K562 (cell line): ENCODE data around the gene GOLGA8A. TPM values are rescaled to one million over a fixed set of nuclear protein-coding genes. Genes with fewer than 3 reads are reported as not detected.
A peak's percentile ranks its signal among the peaks of the same experiment; 100 is the strongest.

Experiments used
- ATF1 ChIP-seq, 2 experiments: fragments of 450-650 bp in 1 of 2; IDR thresholded peaks; 2 replicates each; pipeline ENCODE4 v1.6.1; 2016; ENCODE audit warnings: missing compliant biosample characterization in 1 of 2, missing genetic modification characterization in 1 of 2
- CBX8 ChIP-seq: fragments of 200-600 bp; sonication (generic); IDR thresholded peaks from 2 replicates; pipeline ENCODE4 v1.6.1; 2012; ENCODE audit warnings: borderline replicate concordance, mixed run types, low read depth, mild to moderate bottlenecking, moderate library complexity, mixed read lengths, low read length, control low read depth, inconsistent platforms; ENCODE audit not compliant: poor library complexity, severe bottlenecking; ENCODE audit errors: extremely low read depth
- CREM ChIP-seq: IDR thresholded peaks from 2 replicates; pipeline ENCODE4 v1.6.1; 2014; ENCODE audit warnings: antibody characterized with exemption, low read depth
- DNMT1 ChIP-seq: fragments of 450-650 bp; IDR thresholded peaks from 2 replicates; pipeline ENCODE4 v1.6.1; 2016; ENCODE audit warnings: antibody characterized with exemption, mild to moderate bottlenecking
- E2F8 ChIP-seq: fragments of 450-650 bp; IDR thresholded peaks from 2 replicates; pipeline ENCODE4 v1.7.1; 2018; ENCODE audit warnings: mild to moderate bottlenecking, low read depth; ENCODE audit not compliant: partially characterized antibody
- ESRRA ChIP-seq: fragments of 450-650 bp; IDR thresholded peaks from 2 replicates; pipeline ENCODE4 v1.6.1; 2014; ENCODE audit warnings: low read depth, mild to moderate bottlenecking, moderate library complexity, borderline replicate concordance
- ID3 ChIP-seq, 2 experiments: fragments of 250-450 bp in 1 of 2; fragments of 450-650 bp in 1 of 2; sonication (Bioruptor Pico) in 1 of 2; IDR thresholded peaks; 2 replicates each; pipeline versions ENCODE4 v1.6.1 to v1.8.0; 2016 to 2021; ENCODE audit warnings: mild to moderate bottlenecking in 2 of 2, moderate library complexity in 2 of 2, missing compliant biosample characterization in 1 of 2, missing genetic modification characterization in 1 of 2
- MTA1 ChIP-seq: fragments of 450-650 bp; IDR thresholded peaks from 2 replicates; pipeline ENCODE4 v1.6.1; 2017; ENCODE audit warnings: borderline replicate concordance
- NELFE ChIP-seq: IDR thresholded peaks from 2 replicates; pipeline ENCODE4 v1.6.1; 2011; ENCODE audit warnings: mild to moderate bottlenecking; ENCODE audit not compliant: insufficient read depth, insufficient read length
- SIN3B ChIP-seq: fragments of 450-650 bp; IDR thresholded peaks from 2 replicates; pipeline ENCODE4 v1.6.1; 2017; ENCODE audit warnings: low read depth, mild to moderate bottlenecking, moderate library complexity
- TRIM25 ChIP-seq: fragments of 450-650 bp; IDR thresholded peaks from 2 replicates; pipeline ENCODE4 v1.7.0; 2016; ENCODE audit warnings: borderline replicate concordance
- ZNF318 ChIP-seq, 2 experiments: fragments of 450-650 bp; IDR thresholded peaks; 2 replicates each; pipeline ENCODE4 v1.6.1; 2016; ENCODE audit warnings: mild to moderate bottlenecking in 2 of 2, borderline replicate concordance in 1 of 2, low read depth in 1 of 2, moderate library complexity in 1 of 2
- polyA plus RNA-seq, 8 experiments: library from polyadenylated mRNA; depleted of rRNA in 4 of 8; stranded (reverse) in 5 of 8; unstranded in 3 of 8; fragments of >200 nt; fragmentation: Nextera tagmentation in 2 of 8; fragmentation: Illumina TruSeq in 1 of 8; extraction: Ambion mirVana in 2 of 8; extraction: Trizol in 1 of 8; gene quantifications; 2 replicates each; pipeline versions ENCODE4 v1.2.1 to v1.2.3, GENCODE V29; 2011 to 2014; ENCODE audit warnings: inconsistent platforms in 1 of 8, missing spikeins in 1 of 8
- total RNA-seq, 7 experiments: library from RNA; depleted of rRNA in 6 of 7; stranded (reverse); fragments of >200 nt in 6 of 7; fragmentation: Illumina TruSeq in 2 of 7; extraction: Trizol in 2 of 7; gene quantifications; 2 replicates each; pipeline versions ENCODE4 v1.2.1 to v1.2.3, GENCODE V29; 2011 to 2021; ENCODE audit warnings: low replicate concordance in 1 of 7

Gene GOLGA8A
- total and polyA plus RNA-seq, 9 of the 15 experiments (the other 6 are each of a cell fraction or from before 2014, with no cell fraction given), result 11.2 to 191 (median 56.3) TPM

GRCh38 chr15:34437687-34438086 is at the start of gene GOLGA8A (continued):
- peak; percentile 34 for TF ChIP-seq E2F8
- no peak for TF ChIP-seq ESRRA
- no peak for TF ChIP-seq ID3 (CRISPR knock-in tag; IDR thresholded peaks at IDR 0.05)
- no peak for TF ChIP-seq ID3 (tag; IDR thresholded peaks at IDR 0.05)
- TF ChIP-seq TRIM25, result no peak
- no peak for TF ChIP-seq DNMT1
- TF ChIP-seq CBX8, result no peak
- no peak for TF ChIP-seq ZNF318 (IDR thresholded peaks at IDR 0.05; ENCODE audit: borderline replicate concordance in 1 of 2, low read depth in 1 of 2)
- no peak for TF ChIP-seq SIN3B
- no peak for TF ChIP-seq NELFE
- no peak for TF ChIP-seq MTA1
- no peak for TF ChIP-seq ATF1 (CRISPR knock-in tag; IDR thresholded peaks at IDR 0.05)
- peak; percentile 39; the same call in 1 of the 2 replicates for TF ChIP-seq ATF1 (tag; IDR thresholded peaks at IDR 0.05)
- peak; percentile 46; the same call in 1 of the 2 replicates for TF ChIP-seq CREM
